Astrocyte (in vitro differentiated cells and primary cell): Measurements from ENCODE around the gene FGF8. TPM values are rescaled to one million over a fixed set of nuclear protein-coding genes. Genes with fewer than 3 reads are reported as not detected.

Experiments used
- DNase-seq: peaks from one replicate; pipeline ENCODE4 v3.0.0-alpha.2; 2010; ENCODE audit warnings: low read depth
- FAIRE-seq: peaks from 2 replicates; lab custom pipeline; 2011; peaks lifted over from hg19 to GRCh38; lab: Jason Lieb, UNC
- H2AFZ ChIP-seq: 2 replicates; pipeline ENCODE4 v1.6.0; 2012; ENCODE audit warnings: low read depth, low read length, inconsistent platforms
- H3K27ac ChIP-seq: 2 replicates; pipeline ENCODE4 v1.5.1; 2011; ENCODE audit warnings: low read depth, low read length, inconsistent platforms
- H3K27me3 ChIP-seq: 2 replicates; pipeline ENCODE4 v1.6.0; 2011; ENCODE audit warnings: low read length, inconsistent platforms; ENCODE audit not compliant: insufficient read depth
- H3K36me3 ChIP-seq: 2 replicates; pipeline ENCODE4 v1.5.1; 2011; ENCODE audit warnings: low read length, inconsistent platforms; ENCODE audit not compliant: insufficient read depth
- H3K4me1 ChIP-seq: 2 replicates; pipeline ENCODE4 v1.5.1; 2011; ENCODE audit warnings: low read length, inconsistent platforms; ENCODE audit not compliant: insufficient read depth
- H3K4me2 ChIP-seq: 2 replicates; pipeline ENCODE4 v1.6.0; 2012; ENCODE audit warnings: low read length, inconsistent platforms
- H3K4me3 ChIP-seq: 2 replicates; pipeline ENCODE4 v1.5.1; 2011; ENCODE audit warnings: low read depth, mild to moderate bottlenecking, low read length, inconsistent platforms; ENCODE audit not compliant: insufficient read depth
- H3K79me2 ChIP-seq: 2 replicates; pipeline ENCODE4 v1.6.0; 2012; ENCODE audit warnings: mild to moderate bottlenecking, low read length, inconsistent platforms; ENCODE audit not compliant: insufficient read depth
- H3K9ac ChIP-seq: 2 replicates; pipeline ENCODE4 v1.6.0; 2012; ENCODE audit warnings: mild to moderate bottlenecking, low read length, inconsistent platforms
- H3K9me3 ChIP-seq: 2 replicates; pipeline ENCODE4 v1.5.1; 2012; ENCODE audit warnings: low read depth, mild to moderate bottlenecking, low read length, inconsistent platforms; ENCODE audit not compliant: insufficient read depth
- H4K20me1 ChIP-seq: 2 replicates; pipeline ENCODE4 v1.6.0; 2012; ENCODE audit warnings: low read length, inconsistent platforms; ENCODE audit not compliant: insufficient read depth
- H3K27ac Mint-ChIP-seq: one replicate; pipeline ENCODE4 v1.8.0; 2021; ENCODE audit warnings: mild to moderate bottlenecking, mixed read lengths; ENCODE audit not compliant: unreplicated experiment
- H3K27me3 Mint-ChIP-seq: one replicate; pipeline ENCODE4 v1.8.0; 2021; ENCODE audit warnings: low read depth, mixed read lengths; ENCODE audit not compliant: unreplicated experiment
- H3K36me3 Mint-ChIP-seq: one replicate; pipeline ENCODE4 v1.8.0; 2021; ENCODE audit warnings: low read depth, mixed read lengths; ENCODE audit not compliant: unreplicated experiment
- H3K4me1 Mint-ChIP-seq: one replicate; pipeline ENCODE4 v1.8.0; 2021; ENCODE audit warnings: low read depth, mixed read lengths; ENCODE audit not compliant: unreplicated experiment
- H3K4me3 Mint-ChIP-seq: one replicate; pipeline ENCODE4 v1.8.0; 2021; ENCODE audit warnings: mild to moderate bottlenecking, moderate library complexity, mixed read lengths; ENCODE audit not compliant: unreplicated experiment
- H3K9me3 Mint-ChIP-seq: one replicate; pipeline ENCODE4 v1.8.0; 2021; ENCODE audit warnings: mild to moderate bottlenecking, mixed read lengths; ENCODE audit not compliant: unreplicated experiment
- CTCF ChIP-seq: IDR thresholded peaks from 2 replicates; pipeline ENCODE4 v1.5.1; 2011; ENCODE audit warnings: low read depth, mild to moderate bottlenecking, inconsistent platforms, low read length, moderate library complexity; ENCODE audit not compliant: insufficient read depth
- EZH2 ChIP-seq: IDR thresholded peaks from 2 replicates; pipeline ENCODE4 v1.6.1; 2012; ENCODE audit warnings: mild to moderate bottlenecking, low read length, inconsistent platforms; ENCODE audit not compliant: insufficient read depth
- total RNA-seq: library from RNA; stranded (reverse); gene quantifications from 2 replicates; pipeline ENCODE4 v1.2.1, GENCODE V29; 2021

Gene FGF8
- total RNA-seq, 1 donor from 2014 or later, result 0.61 TPM

- Histone ChIP-seq H3K36me3 (no peaks in the 10 kb centered on the region), H3K9me3 (no peaks in the 10 kb centered on the region), H2AFZ (no peak overlapping the region), H3K27me3 (peaks cover 24% of the 10 kb centered on the region), H3K9ac (no peak overlapping the region), H3K4me1 (no peaks in the 10 kb centered on the region), H4K20me1 (no peaks in the 10 kb centered on the region), H3K79me2 (no peaks in the 10 kb centered on the region), H3K27ac (no peak overlapping the region), H3K4me2 (no peak overlapping the region), H3K4me3 (no peak overlapping the region)
- no peaks in the 10 kb centered on the region for H3K9me3 Mint-ChIP-seq
- FAIRE-seq (no peak), DNase-seq (no peak)
- H3K4me3 Mint-ChIP-seq, result no peak overlapping the region
- H3K4me1 Mint-ChIP-seq, result no peaks in the 10 kb centered on the region
- no peak overlapping the region for H3K27ac Mint-ChIP-seq
- H3K27me3 Mint-ChIP-seq, result peaks cover 67% of the 10 kb centered on the region
- H3K36me3 Mint-ChIP-seq, result peaks cover 6% of the 10 kb centered on the region
- TF ChIP-seq CTCF (no peak), EZH2 (no peak)
Observed at GRCh38 chr10:101760510-101760909, 15.4 kb downstream of the FGF8 start.

- no peaks in the 10 kb centered on the region for H3K79me2 ChIP-seq
- H3K36me3 ChIP-seq, result no peaks in the 10 kb centered on the region
- Mint-ChIP-seq H3K36me3 (peaks cover 6% of the 10 kb centered on the region), H3K4me1 (no peaks in the 10 kb centered on the region), H3K27ac (no peak overlapping the region), H3K27me3 (peaks cover 63% of the 10 kb centered on the region), H3K9me3 (no peaks in the 10 kb centered on the region), H3K4me3 (no peak overlapping the region)
- no peak overlapping the region for H3K9ac ChIP-seq
- no peak overlapping the region for H3K27ac ChIP-seq
- no peaks in the 10 kb centered on the region for H3K9me3 ChIP-seq
- peaks cover 22% of the 10 kb centered on the region for H3K27me3 ChIP-seq
- TF ChIP-seq EZH2 (no peak), CTCF (no peak)
- no peak overlapping the region for H3K4me2 ChIP-seq
- H3K4me3 ChIP-seq, result no peak overlapping the region
- H2AFZ ChIP-seq, result no peak overlapping the region
- DNase-seq (no peak), FAIRE-seq (no peak)
- H3K4me1 ChIP-seq, result no peaks in the 10 kb centered on the region
- H4K20me1 ChIP-seq, result no peaks in the 10 kb centered on the region
Observed at GRCh38 chr10:101759309-101760247, 16.3 kb downstream of the FGF8 start.

- H3K4me3 Mint-ChIP-seq, result no peak overlapping the region
- no peak overlapping the region for H3K27ac Mint-ChIP-seq
- no peaks in the 10 kb centered on the region for H3K4me1 Mint-ChIP-seq
- H3K9ac ChIP-seq, result no peak overlapping the region
- H3K9me3 Mint-ChIP-seq, result no peaks in the 10 kb centered on the region
- no peaks in the 10 kb centered on the region for H3K9me3 ChIP-seq
- H3K36me3 Mint-ChIP-seq, result peaks cover 6% of the 10 kb centered on the region
- TF ChIP-seq EZH2, result no peak
- TF ChIP-seq CTCF, result no peak
- no peaks in the 10 kb centered on the region for H3K36me3 ChIP-seq
- no peak overlapping the region for H3K27ac ChIP-seq
- H3K27me3 Mint-ChIP-seq, result peaks cover 61% of the 10 kb centered on the region
- no peaks in the 10 kb centered on the region for H3K4me1 ChIP-seq
- H2AFZ ChIP-seq, result no peak overlapping the region
- no peaks in the 10 kb centered on the region for H4K20me1 ChIP-seq
- H3K79me2 ChIP-seq, result no peaks in the 10 kb centered on the region
- FAIRE-seq (no peak), DNase-seq (no peak)
- no peak overlapping the region for H3K4me2 ChIP-seq
- no peak overlapping the region for H3K4me3 ChIP-seq
- H3K27me3 ChIP-seq, result peaks cover 23% of the 10 kb centered on the region
Observed at GRCh38 chr10:101758858-101759257, 17.1 kb downstream of the FGF8 start.
